Ramos (cell line): ENCODE data around the gene CD300C.
"Not testable (repeated sequence)": the region's sequence is repeated elsewhere in the genome, so short reads cannot be mapped to it uniquely, and the experiment has no call there.

Experiments
- in situ Hi-C: fragments of 300-500 bp; cut with MboI; formaldehyde crosslinking; loops from one replicate; pipeline ENCODE4 v1.14.3; 2022; ENCODE audit warnings: low sequenced_read_pairs; ENCODE audit not compliant: unreplicated experiment

The CD300C gene

DNA sequence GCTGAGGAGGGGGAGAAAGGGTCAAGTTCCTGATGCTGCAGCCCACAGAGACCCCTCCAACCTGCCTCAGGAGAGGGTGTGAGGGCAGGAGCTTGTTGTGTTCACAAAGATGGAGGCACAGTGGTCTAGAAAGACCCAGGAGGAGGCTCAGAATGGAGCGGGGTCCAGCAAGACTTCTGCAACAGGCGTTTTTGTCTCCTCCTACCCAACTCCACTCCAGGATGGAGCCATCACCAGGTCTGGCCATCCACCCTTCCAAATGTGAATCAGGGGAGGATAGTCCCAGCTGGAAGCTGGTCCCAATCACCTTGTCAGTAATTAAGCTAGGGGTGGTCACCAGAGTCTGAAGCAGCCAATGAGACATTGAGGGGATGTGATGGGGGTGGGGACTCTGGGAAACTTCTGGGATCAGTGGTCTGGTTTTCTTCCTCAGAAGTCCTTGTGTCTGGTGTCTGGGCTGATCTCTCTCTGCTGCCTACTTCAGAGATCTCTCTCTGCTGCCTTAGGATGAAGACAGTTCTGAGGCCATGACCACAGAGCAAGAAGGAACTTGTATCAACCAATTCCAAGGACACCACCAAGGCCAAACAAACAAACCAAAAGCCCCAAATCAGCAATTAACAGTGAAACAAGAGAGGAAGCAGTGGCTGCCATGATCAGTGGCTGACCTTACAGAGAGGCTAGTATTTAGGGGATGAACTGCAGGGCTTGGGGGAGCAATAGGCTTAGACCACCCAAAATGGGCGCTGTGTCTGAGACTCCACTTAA is 29.2 kb downstream of the CD300C start:
- in situ Hi-C loops: no loop called here

DNA sequence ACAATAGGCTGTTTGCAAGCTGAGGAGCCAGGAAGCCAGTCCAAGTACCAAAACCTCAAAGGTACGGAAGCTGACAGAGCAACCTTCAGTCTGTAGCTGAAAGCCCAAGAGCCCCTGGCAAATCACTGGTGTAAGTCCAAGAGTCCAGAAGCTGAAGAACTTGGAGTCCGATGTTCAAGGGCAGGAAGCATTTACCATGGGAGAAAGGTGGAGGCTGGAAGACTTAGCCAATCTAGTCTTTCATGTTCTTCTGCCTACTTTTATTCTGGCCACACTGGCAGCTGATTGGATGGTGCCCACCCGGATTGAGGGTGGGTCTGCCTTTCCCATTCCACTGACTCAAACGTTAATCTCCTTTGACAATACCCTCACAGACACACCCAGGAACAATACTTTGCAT is 30.0 kb downstream of the CD300C start:
- in situ Hi-C loops: no loop called here

DNA sequence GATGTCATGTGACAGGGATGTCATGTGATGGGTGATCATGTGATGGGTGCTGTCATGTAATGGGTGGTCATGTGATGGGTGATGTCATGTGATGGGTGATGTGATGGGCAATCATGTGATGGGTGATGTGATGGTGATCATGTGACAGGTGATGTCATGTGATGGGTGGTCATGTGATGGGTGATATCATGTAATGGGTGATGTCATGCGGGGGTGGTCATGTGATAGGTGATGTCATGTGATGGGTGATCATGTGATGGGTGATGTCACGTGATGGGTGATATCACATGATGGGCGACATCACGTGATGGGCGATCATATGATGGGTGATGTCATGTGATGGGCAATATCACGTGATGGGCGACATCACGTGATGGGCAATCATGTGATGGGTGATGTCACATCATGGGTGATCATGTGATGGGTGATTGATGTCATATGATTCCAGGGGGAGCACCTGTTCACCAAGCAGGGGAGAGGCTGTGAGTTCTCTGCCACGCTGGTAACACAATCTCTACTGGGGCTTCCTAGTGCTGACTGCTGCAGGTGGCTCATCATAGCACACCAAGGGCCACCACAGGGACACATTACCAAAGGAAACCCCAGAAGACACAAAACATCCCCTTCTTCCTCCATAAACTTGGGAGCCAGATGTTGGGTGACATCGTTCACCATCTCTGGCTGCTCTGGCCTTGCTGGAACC is 31.1 kb downstream of the CD300C start:
- in situ Hi-C loops: no loop called here

DNA sequence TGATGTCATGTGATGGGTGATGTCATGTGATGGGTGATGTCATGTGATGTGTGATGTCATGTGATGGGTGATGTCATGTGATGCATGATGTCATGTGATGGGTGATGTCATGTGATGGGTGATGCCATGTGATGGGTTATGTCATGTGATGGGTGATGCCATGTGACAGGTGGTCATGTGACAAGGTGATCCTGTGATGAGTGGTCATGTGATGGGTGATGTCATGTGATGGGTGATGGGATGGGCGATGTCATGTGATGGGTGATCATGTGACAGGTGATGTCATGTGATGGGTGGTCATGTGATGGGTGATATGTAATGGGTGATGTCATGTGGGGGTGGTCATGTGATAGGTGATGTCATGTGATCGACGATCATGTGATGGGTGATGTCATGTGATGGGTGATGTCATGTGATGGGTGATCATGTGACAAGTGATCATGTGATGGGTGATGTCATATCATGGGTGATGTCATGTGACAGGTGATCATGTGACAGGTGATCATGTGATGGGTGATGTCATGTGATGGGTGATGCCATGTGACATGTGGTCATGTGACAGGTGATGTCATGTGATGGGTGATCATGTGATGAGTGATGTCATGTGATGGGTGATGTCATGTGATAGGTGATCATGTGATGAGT is 31.8 kb downstream of the CD300C start:
- in situ Hi-C loops: no loop called here

DNA sequence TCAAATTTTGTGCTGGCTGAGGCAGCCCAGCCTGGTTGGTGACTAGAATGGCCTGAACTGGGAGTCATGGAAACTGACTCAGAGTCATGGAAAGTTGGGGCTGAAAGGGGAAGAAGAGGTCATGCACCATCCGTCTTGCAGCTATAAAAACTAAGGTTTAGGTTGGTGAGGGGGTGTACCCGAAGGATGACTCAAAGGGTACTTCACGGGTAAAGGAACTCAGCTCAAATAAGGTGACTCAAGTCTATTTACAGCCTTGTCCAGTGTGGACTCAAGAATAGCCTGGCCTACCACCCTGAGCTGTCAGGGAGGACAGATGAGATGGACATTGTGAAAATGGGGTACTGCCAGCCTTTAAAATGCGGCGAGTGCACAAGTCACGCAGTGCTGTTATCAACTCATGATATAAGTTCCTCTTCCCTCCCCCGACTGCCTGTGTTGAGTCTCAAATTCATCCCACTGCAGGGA is 33.3 kb downstream of the CD300C start:
- in situ Hi-C loops: no loop called here

DNA sequence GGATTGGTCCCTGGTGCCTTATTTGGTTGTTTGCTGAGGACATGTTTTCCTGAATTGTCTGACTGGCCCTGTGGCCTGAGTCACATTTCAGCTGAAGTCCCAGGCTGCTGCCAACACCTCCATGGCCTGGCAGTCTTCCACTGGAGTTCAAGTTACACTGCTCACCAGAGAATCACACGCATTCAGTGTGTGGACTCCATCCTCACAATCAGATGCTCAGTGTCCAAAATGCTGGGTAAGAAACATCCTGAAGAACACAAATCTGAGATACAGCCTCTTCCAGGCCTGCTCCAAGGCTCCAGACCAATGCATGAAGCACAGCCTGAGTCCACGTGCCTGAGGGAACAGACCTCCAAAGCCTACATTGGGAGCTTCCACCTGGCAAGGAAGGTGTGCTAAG is 33.9 kb downstream of the CD300C start:
- in situ Hi-C loops: no loop called here

DNA sequence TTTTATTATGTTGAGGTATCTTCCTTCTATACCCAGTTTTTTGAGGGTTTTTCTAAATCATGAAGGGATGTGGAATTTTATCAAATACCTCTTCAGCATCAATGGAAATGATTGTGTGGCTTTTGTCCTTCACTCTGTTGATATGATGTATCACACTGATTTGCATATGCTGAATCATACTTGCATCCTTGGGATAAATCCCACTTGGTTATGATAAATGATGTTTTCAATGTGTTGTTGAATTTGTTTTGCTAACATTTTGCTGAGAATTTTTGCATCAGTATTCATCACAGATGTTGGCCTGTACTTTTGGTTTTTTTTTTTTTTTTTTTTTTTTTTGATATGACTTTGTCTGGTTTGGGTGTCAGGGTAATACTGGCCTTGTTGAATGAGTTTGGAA is 37.8 kb downstream of the CD300C start:
- in situ Hi-C loops: no loop called here

DNA sequence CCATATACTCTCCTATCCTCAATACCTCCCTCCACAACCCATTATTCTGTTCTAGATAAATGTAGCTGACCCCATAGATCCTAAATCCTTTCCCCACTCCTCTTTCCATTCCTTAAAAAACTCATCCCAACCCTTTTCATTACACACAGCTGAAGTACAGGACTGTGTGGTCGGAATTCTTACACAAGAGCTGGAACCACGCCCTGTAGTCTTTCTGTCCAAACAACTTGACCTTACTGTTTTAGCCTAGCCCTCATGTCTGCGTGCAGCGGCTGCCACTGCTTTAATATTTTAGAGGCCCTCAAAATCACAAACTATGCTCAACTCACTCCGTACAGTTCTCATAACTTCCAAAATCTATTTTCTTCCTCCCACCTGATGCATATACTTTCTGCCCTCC is 42.0 kb downstream of the CD300C start:
- in situ Hi-C loops: not testable (repeated sequence)

DNA sequence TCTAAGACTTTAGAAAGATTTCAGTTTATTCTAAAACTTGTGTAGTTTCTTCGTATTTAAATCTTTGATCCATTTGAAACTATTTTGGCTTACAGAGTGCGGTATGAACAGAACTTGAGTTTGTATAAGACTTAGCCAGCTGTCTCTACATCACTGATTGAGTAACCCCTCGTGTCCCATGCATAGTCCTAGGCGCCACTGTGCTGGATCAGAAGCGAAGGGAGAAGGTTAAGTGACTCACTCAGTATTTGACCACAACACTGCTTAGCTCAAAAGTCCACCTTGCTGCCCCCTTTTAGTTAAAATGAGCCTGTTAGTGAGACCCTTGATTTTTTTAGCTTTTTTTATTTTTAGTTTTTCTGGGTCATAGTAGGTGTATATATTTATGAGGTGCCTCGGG is 43.1 kb downstream of the CD300C start:
- in situ Hi-C loops: no loop called here

DNA sequence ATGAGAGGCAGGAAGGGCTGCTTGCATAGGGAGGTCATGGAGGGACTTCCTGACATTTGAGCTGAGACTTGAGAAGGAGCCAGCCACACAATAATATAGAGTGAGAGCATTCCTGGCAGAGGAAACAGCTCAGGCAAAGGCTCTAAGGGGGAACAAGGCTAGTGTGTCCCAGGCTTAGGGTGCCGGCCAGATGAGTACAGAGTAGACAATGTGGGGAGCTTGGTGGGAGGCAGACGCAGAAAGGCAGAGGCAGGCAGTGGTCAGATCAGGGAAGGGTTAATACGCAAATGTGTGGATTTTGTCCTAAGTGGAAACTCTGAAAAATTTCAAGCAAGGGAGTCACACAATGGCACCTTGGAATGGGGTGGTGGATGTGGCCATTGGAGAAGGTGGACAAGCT is 45.9 kb downstream of the CD300C start:
- in situ Hi-C loops: no loop called here

DNA sequence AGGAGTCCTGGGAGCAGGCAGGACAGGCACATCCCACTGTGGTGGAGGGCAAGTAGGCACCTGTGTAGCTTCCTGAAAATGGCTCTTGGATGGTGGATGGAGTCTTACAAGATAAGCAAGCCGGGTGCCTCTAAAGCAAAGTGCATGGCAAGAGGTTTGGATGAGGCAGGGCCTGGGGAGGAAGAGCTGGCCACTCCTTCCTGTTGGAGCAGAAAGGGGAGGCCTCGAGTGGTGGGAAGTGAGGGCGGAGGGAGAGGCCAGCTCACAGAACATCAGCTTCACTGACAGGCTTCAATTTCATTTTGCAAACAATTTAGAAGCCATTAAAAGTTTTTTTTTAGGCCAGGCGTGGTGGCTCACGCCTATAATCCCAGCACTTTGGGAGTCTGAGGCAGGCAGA is 48.4 kb downstream of the CD300C start:
- in situ Hi-C loops: no loop called here

DNA sequence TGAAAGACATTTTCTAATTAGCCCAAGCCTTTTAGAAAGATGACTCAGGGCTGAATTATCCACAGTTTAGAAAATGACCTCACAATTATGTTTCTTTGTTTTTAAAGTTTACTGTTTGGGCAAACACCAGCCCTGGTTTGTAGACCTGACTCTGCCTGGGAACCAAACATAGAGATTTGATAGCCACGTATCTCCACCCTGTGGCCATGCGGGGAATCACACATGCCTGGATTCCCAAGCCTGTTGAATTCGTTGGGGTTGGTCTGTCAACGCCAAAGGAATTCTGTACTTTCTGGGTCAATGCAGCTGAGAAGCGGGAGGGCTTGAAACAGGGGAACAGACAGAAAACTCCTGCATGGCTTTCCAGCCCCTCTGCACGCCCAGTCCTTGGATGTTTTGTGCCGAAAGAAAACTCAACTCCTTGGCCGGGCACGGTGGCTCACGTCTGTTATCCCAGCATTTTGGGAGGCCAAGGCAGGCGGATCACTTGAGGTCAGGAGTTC is 52.5 kb downstream of the CD300C start:
- in situ Hi-C loops: no loop called here

DNA sequence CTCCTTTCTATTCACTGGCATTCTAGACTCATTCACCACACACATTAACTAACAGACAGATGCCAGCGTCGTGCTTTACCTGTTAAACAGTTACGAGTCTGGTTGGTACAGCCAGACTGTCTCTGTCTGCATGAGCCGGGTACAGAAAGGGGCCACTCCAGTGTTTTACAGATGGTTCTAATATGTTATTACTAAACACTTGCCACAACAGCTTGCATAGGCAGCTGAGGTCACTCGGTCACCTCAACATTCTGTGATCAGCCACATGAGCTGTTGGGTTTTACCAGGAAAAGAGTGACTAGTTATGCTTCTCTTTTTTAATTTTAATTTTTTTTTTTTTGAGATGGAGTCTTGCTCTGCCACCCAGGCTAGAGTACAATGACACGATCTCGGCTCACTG is 54.3 kb downstream of the CD300C start:
- in situ Hi-C loops: no loop called here
